Measurements from ENCODE around the gene NBEA. TPM values are rescaled to one million over a fixed set of nuclear protein-coding genes. Genes with fewer than 3 reads are reported as not detected.

NBEA gene
- total RNA-seq, 1 donor from 2014 or later, result 0.27 TPM

DNA sequence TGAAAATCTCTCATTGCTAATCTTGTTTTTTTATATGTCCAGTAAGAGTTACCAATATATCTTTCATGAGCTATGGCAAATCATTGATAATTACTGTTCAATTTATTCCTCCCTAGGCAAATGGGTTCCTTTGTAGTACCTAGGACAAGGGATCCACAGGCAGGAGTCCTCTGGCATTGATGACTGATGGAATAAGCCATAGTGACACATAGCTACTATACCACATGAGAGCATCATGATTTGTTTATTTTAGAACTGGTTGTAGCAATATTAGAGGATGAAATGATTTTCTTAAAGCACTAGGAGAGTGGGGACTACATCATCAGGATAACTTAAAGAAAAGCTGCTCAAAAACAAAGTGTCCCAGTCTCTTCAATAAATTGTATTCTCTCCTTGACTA is 556.2 kb downstream of the NBEA start:
- intact Hi-C loops (cut with micrococcal nuclease), result no loop called here

DNA sequence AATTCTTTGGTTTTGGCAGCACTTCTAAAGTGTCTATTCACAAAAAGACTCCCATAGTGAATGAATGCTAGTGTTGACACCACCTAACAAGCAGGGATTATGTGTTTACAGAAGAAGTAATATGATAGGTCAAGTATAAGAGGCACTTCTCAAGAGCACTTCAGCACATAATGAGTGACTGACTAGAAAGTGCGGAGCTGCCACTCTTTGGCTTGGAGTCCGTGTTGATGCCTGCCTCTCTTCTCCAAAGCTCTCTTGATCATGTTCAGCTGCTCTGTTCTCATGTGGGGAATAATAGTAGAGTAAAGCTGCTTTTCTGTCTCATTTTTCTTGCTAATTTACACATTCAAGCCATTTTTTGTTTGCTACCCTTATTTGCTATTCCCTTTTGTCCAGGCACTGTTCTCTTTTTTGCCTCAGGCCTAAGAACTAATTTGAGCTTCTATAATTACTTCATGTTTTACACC is 557.2 kb downstream of the NBEA start:
- intact Hi-C loops (cut with micrococcal nuclease), result no loop called here

DNA sequence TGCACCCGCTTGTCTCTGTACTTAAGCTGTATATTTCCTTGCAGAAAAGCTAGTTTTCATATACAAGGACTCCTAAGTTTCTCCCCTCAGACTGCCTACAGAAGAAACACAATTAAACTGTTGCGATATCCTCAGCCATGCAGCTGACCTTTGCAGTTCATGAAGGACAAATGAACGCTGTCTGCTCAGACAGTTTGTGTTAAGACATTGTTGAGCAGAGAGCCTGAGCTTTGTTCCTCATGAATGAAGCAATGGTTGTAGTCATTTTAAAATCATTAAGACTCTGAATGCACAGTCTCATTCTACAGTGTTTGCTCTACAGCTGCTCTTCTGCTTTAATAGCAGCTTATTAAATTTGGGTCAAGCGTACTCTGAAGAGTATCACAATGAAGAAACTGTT is 557.6 kb downstream of the NBEA start:
- intact Hi-C loops (cut with micrococcal nuclease), result no loop called here

DNA sequence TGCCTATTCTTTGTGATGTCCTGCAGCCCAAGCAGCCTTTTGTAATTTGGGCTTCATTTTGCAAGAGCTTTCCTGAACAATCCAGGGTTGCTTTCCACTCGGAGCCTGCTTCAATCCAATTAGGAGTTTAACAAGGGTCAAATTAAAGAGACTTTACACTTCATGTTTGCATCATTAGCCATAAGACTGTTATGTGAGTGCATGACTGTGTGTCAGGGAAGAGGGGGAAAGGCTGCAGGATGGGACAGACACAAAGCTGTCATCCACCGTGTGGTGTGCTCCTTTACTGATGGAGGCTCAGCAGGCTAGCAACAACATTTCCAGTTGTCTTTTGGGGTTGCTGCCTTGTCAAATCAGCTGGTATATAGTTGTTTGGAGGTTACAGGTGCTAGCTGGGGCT is 558.1 kb downstream of the NBEA start:
- intact Hi-C loops (cut with micrococcal nuclease), result no loop called here

GRCh38 chr13:35501661-35502235 is 559.7 kb downstream of the NBEA start:
- intact Hi-C loops (cut with micrococcal nuclease), result no loop called here

GRCh38 chr13:35502456-35502855 is 560.4 kb downstream of the NBEA start:
- intact Hi-C loops (cut with micrococcal nuclease), result no loop called here

DNA sequence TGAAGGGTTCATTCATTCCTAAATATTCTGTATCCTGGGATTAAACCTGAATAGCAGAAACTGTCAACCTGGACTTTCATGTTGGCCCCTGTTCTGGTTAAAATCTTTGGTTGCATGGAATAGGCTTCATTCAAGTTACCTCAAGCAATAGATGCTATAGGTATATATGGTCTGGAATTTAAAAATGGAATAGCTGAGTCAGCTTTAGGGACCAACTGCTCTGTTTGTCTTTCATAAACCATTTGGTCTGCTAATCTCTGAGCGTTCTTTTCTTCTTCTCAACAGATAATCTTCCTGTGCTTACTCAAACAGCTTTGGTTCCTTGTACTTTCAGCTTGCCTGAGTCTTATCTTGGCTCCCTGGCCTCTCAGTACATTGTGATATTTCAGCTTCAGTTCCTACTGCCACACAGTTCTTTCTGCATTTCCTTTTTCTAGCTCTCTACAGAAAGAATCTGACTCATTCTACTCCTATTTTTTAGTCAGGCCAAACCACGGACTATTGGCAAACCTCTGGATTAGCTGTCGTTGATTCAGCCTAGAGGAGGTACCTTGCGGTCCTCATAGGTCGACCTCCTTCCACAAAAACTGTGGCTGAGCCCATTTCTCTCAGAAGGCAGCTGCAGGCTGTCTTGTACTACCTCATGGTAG is 570.3 kb downstream of the NBEA start:
- intact Hi-C loops (cut with micrococcal nuclease), result no loop called here

- intact Hi-C loops (cut with micrococcal nuclease), result no loop called here
Measured at GRCh38 chr13:35514061-35514477, 572.0 kb downstream of the NBEA start.

DNA sequence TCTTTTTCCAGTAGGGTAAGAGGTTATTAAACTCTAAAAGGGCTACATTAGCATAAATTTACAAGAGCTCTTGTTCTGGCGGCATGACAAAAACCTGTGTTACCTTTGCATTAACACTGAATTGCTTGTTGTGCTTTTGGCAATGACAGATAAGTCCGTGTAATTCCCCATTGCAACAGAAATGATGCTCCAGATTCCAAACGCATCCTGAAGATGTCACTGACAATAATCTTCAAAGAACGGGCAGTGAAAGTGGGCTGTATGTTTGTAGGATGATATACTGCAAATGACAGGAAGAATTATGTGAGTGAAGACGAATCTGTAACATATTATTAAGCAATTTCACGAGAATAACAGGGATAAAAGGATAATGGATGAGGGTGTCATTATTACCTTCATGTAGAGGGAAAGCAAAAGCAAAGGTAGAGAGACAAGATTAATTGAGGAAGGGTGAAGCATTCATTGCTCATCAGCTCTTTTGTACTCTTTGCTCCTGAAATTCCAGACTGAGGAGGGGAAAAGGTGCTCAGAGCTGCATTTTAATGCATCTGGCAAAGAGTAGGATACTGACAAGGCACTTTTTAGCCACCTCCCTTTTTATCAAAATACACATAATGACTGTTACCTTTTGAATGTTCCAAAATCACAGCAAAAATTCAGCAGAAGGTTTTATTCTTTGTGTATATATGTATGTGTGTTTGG is 572.9 kb downstream of the NBEA start:
- intact Hi-C loops (cut with micrococcal nuclease), result no loop called here

DNA sequence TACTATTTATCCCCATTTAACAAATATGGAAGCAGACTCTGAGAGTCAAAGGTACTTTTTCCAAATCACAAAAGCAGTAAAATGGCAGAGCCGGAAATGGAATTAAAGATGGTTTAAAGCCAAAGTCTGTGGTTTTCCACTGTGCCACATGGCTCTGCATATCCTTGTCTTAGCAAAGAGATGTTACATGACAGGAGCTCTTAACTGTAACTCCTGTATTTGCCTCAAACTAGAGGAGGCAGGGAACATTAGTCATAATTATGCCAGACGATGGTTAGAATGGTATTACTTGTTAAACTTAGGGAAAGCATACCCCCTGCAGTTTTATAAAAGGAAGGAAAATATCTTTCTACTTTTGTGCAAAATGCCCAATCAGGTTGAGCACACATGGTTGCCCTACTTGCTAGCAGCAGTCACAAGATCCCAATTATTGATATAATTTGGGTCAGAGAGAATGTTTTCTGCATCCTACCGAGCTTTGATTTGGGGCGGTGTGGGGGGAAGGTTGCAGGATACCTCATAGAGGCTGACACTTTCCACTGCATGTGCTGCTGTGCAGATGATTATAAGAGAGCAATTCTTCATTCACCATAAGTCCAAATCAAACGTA is 576.4 kb downstream of the NBEA start:
- intact Hi-C loops (cut with micrococcal nuclease), result no loop called here

GRCh38 chr13:35524171-35524570 is 582.1 kb downstream of the NBEA start:
- intact Hi-C loops (cut with micrococcal nuclease), result no loop called here

GRCh38 chr13:35526577-35526976 is 584.5 kb downstream of the NBEA start:
- intact Hi-C loops (cut with micrococcal nuclease), result no loop called here

DNA sequence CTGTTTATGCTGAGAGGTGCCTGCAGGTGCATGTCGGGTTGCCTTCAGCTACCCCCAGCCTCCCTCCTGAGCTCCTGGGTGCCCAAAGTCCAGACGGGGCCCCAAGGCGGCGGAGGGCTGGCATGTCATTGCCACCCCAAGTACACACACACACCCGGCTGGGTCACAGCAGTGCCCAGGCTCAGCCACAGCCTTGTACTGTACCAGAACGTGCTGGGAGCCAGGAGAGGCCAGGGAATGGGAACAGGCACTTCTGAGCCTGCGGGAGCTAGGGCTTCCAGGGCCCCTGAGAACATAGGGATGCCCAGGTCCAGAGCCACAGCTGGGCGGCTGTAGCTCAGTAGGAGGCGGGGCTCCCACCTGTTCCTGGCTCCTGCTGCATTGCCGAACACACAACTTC is 585.4 kb downstream of the NBEA start:
- intact Hi-C loops (cut with micrococcal nuclease), result no loop called here

DNA sequence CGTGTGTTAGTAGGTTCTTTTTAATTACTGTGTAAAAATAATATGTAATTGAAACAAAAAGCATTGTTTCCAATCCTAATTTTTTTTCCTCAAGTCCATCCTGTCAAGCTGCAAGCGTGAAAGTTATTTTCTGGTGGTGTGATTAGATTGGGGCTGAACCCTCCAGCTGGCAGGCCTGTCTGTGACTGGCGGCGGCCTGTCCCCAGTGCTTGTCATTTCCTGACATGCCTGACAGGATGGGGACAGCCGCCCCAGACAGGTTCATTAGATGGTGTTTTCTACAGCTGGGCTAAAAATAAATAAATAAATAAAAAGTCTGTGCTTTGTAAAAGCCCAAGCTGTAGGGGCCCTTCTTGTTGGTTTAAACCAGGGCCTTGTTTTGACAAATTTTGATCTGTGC is 588.1 kb downstream of the NBEA start:
- intact Hi-C loops (cut with micrococcal nuclease), result no loop called here

- intact Hi-C loops (cut with micrococcal nuclease), result no loop called here
Measured at GRCh38 chr13:35530581-35530980, 588.5 kb downstream of the NBEA start.

GRCh38 chr13:35531526-35531925 is 589.5 kb downstream of the NBEA start:
- intact Hi-C loops (cut with micrococcal nuclease), result no loop called here

DNA sequence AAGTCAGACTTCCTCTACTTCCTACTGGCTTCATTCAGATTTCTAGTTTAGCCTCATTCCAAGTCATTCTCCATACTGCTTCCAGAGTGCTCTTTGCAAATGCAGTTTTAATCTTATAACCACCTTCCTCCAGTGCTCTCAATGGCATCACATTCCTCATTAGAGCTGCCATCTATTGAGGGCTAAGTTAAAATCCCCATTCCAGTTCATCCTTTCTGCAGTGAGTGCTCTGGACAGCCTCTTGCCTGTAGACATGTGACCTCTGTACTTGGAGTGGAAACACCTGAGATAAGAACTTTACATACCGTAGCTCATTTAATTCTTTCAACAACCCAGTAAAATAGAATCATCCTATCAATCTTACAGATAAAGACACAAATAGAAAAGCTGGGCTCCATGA is 592.3 kb downstream of the NBEA start:
- intact Hi-C loops (cut with micrococcal nuclease), result no loop called here

GRCh38 chr13:35548790-35549189 is 606.7 kb downstream of the NBEA start:
- intact Hi-C loops (cut with micrococcal nuclease), result no loop called here

GRCh38 chr13:35549481-35549880 is 607.4 kb downstream of the NBEA start:
- intact Hi-C loops (cut with micrococcal nuclease), result no loop called here

DNA sequence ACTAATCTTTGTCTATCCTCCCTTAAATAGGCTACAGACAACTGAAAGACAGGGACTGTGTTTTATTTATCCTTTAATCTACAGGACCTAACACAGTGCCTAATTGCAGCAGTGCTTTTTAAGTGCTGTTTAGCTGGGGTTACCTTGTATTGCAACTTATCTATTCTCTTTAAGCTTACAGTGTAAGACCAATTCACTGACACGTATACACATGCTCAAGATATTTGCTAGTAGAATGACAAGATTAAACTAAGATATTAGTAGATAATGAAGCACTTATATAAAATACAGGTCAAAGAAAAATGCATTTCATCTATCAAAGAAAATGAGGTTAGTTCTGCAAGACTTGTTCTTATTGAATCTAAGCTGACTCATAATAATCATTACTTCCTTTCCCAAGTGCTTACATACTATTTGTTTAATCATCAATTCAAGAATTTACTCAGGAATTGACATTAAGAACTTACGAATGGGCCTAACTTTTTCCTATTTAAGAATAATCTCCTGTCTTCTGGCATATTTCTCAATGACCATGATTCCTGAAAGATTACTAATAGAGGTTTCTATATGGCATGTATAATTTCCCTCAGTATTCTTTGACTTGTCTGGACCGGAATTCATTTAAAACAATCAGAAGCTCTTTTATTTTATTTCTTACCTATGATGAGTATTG is 610.2 kb downstream of the NBEA start:
- intact Hi-C loops (cut with micrococcal nuclease), result no loop called here

DNA sequence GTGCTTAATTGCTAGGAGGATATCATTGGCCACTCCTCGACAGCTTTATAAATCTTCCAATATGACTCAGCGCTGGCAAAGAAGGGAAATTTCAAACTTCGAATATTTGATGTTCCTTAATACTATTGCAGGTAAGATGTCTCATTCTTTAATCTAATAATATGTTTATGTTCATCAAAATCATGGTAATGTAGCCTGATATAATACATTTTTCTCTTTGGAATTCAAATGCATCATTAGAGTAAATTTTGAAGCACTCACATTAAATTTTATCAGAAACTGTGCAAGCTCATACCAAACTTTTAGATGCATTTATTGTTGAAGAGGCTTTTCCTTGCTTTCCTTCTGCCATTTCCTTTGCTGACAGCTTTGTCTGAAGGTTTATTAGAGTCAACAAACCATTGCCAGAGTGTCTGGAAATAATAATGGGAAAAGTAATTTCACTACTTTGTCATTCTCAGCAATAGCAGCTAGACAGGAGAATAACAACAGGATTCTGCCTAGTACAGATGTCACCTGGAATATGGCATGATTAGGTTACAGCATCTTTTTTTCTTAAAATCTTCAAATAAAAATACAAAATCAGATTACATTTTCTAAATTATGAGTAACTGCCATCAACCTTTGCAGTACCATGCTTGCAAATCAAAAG is 613.0 kb downstream of the NBEA start:
- intact Hi-C loops (cut with micrococcal nuclease), result no loop called here

Measured in T-helper 2 cell treated with Interferon-gamma antibody and Interleukin-4, amounts not matched to agents 100 ng/mL and 5 ng/mL, for 36 hours (primary cell).